Measurements from ENCODE around the gene BCOR.

GRCh38 chrX:40050532-40050931, 47.2 kb downstream of the BCOR start:
- TF ChIP-seq CTCF (conservative IDR thresholded peaks at IDR 0.05; ENCODE audit: low read depth, low read length) (no peak), EZH2 (IDR thresholded peaks at IDR 0.05; ENCODE audit: borderline replicate concordance, low read depth, low read length, poor library complexity, severe bottlenecking) (no peak)
